GM19035 (cell line): ENCODE results near the gene RNF40.
"Not testable (repeated sequence)": the region's sequence is repeated elsewhere in the genome, so short reads cannot be mapped to it uniquely, and the experiment has no call there.

Experiments used
- ATAC-seq: cut with Tn5 transposase; IDR thresholded peaks from one replicate; pipeline ENCODE4 v1.9.1; 2021; ENCODE audit not compliant: unreplicated experiment

The RNF40 gene

DNA sequence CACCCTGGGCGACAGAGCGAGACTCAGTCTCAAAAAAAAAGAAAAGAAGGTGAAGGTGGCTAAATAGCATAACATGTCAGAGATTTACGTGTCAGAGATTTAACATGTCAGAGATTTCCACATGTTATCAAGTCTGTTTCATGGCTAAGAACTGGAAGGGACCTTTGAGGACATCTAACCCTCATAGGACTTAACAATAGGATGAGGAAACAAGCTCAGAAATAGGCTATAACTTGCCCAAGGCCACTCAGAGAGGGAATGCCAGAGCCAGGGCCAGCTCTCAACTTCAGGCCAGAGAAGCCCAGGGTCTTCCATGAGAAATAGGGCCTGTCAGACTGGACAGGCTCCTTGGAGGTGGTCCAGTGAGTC is 51.7 kb downstream of the RNF40 start:
- ATAC-seq, result no peak

GRCh38 chr16:30816769-30817168 is 54.6 kb downstream of the RNF40 start:
- no peak for ATAC-seq

DNA sequence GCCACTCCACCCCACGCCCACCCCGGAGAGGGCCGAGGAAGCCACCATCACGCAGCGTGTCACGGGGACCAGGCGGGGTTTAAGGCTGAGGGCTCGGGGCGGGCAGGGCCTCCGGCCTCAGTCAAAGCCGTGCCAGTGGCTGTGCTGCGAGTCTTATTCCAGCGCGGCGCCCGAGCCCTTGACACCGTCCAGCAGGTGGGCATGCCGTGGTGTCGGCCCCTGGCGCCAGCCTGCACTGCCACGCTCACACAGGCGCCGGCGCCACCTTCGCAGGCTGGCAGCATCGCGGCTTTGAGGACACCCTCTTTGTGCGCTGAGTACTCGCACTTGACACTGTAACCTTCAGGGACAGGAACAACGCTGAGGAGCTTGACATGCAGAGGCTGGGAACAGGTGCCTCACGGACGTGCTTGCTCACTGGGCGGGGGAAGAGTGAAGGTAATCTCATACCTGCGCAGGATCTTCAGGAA is 58.9 kb downstream of the RNF40 start:
- no peak for ATAC-seq

DNA sequence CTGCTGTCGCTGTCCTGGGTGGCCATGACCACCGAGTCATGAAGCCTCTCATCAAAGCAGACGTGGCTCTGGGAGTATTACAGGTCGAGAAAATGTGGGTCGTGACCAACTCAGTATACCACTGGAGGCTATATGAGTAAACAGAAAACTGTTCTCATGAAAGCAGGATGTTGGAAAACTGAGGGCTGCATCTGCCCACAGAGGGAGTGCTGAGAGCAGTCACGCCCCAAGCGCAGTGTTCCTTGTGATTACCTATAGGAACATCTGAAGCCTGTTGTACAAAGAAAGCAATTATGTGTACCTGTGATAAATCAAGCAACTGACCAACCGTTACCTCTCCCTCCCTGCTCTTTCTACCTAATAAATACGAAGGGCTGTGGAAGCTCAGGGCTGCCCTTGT is 59.3 kb downstream of the RNF40 start:
- ATAC-seq, result not testable (repeated sequence)

GRCh38 chr16:30821891-30822290 is 59.8 kb downstream of the RNF40 start:
- ATAC-seq, result no peak
